Measurements from ENCODE around the gene CRYBG1.

GRCh38 chr6:106474466-106474865, 113.9 kb downstream of the CRYBG1 start:
- TF ChIP-seq, protein P1, sequence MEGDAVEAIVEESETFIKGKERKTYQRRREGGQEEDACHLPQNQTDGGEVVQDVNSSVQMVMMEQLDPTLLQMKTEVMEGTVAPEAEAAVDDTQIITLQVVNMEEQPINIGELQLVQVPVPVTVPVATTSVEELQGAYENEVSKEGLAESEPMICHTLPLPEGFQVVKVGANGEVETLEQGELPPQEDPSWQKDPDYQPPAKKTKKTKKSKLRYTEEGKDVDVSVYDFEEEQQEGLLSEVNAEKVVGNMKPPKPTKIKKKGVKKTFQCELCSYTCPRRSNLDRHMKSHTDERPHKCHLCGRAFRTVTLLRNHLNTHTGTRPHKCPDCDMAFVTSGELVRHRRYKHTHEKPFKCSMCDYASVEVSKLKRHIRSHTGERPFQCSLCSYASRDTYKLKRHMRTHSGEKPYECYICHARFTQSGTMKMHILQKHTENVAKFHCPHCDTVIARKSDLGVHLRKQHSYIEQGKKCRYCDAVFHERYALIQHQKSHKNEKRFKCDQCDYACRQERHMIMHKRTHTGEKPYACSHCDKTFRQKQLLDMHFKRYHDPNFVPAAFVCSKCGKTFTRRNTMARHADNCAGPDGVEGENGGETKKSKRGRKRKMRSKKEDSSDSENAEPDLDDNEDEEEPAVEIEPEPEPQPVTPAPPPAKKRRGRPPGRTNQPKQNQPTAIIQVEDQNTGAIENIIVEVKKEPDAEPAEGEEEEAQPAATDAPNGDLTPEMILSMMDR (IDR thresholded peaks at IDR 0.05; ENCODE audit: insufficient read depth, low read length) = no peak
- no peak for TF ChIP-seq SPI1 (IDR thresholded peaks at IDR 0.05; ENCODE audit: borderline replicate concordance, low read depth)
- no peak for TF ChIP-seq POLR2AphosphoS5 (IDR thresholded peaks at IDR 0.05; ENCODE audit: low read depth)
